Activated CD4-positive, alpha-beta T cell treated with anti-CD3 and anti-CD28 coated beads, Interleukin-2, amount 50 U/mL, for 16 hours (primary cell): Measurements from ENCODE around the gene UBTF.

Experiments used
- DNase-seq: peaks from one replicate; pipeline ENCODE4 v3.0.0-alpha.2; 2020

Gene UBTF, protein sequence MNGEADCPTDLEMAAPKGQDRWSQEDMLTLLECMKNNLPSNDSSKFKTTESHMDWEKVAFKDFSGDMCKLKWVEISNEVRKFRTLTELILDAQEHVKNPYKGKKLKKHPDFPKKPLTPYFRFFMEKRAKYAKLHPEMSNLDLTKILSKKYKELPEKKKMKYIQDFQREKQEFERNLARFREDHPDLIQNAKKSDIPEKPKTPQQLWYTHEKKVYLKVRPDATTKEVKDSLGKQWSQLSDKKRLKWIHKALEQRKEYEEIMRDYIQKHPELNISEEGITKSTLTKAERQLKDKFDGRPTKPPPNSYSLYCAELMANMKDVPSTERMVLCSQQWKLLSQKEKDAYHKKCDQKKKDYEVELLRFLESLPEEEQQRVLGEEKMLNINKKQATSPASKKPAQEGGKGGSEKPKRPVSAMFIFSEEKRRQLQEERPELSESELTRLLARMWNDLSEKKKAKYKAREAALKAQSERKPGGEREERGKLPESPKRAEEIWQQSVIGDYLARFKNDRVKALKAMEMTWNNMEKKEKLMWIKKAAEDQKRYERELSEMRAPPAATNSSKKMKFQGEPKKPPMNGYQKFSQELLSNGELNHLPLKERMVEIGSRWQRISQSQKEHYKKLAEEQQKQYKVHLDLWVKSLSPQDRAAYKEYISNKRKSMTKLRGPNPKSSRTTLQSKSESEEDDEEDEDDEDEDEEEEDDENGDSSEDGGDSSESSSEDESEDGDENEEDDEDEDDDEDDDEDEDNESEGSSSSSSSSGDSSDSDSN

DNA sequence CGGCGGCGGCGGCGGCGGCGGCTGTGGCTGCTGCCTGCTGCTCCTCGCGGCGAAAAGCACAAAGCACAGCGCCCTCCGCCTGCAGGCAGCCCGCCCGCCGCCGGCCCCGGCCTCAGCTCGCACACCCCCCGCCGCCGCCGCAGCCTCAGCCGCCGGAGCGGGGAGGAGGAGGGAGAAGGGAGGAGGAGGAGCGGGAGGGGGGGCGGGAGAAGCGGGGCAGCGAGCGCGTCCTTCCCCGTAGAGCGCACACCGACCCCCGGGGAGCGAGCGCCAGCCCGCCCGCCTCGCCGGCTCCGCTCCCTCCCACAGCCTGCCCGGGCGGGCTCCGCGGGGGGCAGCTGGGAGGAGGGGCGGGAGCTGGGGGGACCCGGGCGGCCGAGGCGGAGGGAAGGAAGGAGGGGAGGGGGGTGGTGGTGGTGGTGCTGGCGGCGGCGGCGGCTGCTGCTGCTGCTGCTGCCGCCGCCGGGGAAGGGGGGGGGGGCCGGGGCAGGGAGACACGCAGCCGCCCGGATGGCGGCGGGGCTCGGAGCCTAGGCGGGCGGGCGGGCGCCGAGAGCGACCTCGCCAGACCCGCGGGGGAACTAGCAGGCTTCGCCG, at the start of gene UBTF:
Gene UBTF (minus strand): TSS at position 60 of the 597 bp plus-strand sequence. CDS start 1,446 bp downstream, outside the sequence.
- peak; percentile 66 for DNase-seq

DNA sequence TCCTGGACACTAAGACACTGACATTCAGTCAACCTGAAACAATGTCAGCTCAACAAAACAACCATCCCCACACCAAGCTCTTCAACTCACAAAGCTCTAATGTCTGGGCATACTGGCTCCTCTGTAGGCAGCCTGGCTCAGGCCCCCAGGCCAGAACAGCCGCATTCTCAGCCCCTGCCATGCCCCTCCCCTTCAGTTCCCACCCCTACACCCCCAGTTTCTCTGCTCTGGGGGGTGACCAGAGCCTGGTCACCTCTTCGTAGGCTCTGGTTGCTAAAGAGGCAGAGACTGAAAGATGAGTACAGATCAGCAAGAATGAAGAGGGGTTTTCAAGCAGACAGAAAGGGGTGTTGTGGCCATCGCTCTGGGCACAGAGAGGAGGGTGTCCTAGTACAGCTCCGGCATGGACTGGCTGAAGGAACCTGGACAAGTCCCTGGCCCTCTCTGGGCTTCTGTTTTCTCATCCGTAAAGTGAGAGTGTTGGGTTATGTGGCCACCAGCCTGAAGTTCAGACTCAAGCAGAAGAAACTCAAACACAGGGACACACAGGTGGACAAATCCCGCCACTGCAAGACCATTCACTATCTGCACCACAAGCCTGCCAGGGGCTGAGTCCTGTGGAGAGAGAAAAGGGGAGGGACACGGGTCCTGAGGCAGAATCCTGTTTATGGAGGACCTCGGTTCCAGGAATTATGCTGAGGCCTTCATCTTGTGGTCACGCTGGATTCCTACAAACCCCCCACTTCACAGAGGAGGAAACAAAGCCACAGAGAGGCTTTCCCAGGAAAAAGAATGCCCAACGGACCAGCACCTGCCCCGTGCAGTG, 49.4 kb upstream of the UBTF start:
- DNase-seq: no peak

DNA sequence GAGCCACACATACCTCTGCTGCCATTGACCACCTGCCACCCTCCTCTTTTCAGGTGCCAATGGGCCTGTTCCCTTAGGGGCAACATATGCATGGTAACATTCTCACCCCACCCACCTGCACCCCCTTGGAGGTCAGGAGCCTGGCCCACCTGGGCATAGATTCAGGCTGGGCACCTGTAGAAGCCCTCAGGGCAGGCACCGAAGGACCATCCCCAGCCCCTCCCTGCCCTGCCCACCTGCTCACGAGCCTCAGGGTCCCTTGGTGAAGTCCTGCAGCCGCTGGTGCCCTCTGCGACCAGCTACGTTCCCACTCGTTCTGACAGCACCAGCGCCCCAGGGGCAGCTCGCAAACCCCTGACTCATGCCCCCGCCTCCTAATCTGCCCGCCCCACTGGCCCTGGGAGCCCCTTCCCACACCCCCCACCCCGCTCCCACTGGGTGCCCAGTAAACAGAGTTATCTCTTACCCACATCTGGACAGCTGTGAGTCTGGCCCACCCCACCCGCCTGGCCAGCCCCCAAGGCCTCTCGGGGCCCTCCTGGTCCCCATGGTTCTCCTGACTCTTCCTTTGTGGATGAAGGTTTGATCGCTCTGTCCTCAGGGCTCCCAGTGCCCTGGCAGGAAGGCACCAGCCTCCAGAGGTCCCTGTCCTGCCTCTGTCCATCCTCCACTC, 48.5 kb upstream of the UBTF start, which contains the start of gene SLC4A1:
Gene SLC4A1 (minus strand): TSS at position 318 of the 673 bp plus-strand sequence. CDS start 5,269 bp downstream, outside the sequence.
- no peak for DNase-seq

DNA sequence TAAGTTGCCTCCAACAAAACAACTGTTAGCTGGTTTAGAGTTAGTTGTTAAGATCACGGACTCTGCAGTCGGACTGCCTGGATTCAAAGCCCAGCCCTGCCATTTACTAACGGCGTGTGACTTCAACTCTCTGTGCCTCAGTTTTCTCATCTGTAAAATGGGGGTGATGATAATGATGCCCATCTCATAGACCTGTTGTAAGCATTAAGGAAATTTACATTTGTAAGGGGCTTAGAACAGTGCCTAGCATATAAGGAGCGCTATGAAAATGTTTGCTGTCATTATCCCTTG, 47.6 kb upstream of the UBTF start:
- DNase-seq: no peak

DNA sequence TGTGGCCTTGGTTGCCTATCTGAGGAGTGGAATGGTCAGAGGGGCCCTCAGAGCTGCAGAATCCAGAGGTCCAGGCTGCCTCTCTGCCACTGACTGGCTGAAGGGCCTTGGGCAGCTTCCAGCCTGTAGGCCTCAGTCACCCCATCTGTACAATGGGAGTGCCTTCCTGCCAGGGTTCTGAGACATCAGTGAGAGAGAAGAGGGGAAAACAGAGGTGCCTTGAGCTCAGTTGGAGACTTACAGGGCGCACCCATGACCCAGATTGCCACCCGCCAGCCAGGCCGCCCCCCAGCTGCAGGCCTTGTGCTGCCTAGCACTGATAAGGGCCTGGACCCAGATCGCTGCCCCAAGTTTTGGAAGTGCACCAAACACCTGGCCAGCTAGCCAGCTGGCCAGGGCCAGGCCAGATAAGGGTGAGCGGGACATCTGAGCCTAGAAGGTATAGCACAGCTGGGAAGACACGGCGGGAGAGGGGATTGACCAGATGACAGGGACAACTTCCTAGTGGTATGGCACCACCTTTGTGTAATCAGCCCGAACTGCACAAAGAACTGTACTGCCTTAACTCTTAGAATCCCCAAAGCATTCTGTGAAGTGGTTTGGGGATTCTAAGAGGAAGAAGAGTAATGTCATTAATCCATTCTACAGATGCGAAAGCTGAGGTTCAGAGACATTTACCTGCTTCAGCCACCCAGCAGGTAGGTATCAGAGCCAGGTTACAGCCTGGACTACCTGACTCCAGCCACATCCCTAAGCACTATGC, 47.1 kb upstream of the UBTF start:
- no peak for DNase-seq

DNA sequence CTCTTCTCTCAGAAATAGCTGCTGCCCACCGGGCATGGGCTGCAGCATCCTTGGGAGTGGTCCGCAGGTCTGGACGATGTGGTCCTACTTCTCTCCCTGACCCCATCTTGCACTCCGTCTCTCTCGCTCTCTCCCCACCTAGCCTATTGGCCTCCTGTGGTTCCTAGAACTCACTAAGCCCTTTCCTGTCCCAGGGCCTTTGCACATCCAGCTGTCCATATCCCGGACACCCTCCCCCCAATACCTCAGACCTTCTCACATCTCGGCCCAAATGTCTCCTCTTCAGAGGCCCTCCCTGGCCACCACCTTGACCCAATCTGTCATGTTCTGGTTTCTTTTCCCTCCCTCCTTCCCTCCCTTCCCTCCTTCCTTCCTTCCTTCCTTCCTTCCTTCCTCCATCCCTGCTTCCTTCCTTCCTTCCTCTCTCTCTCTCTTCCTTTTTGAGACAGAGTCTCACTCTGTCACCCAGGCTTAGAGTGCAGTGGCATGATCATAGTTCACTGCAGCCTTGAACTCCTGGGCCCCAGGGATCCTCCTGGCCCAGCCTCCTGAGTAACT, 43.9 kb upstream of the UBTF start:
- no peak for DNase-seq

DNA sequence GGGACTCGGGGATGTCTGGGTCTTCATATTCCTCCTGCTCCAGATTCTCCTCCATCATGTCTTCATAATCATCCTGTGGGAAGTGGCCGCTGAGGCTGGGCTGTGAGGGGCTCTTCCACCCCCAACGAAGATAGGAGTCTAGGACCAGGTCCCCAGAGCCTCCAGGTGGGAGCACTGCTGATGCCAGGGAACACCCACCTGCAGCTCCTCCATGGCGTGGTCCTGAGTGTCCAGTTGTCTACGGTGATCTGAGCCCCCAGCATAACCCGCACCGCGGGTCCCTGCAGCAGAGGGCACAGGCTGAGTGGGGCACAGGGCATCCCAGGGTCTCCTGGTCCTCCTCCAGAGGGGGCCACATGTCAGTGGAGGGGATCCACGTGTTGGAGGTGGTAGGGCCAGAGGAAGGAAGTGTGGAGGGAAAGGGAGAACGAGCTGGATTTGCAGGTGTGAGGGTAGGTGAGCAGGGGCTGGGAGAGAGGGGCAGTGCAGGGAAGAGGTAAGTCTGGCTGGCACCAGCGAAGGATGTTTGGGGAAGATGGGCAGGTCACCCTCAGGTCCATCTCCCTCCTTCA, 43.3 kb upstream of the UBTF start:
- DNase-seq: no peak

DNA sequence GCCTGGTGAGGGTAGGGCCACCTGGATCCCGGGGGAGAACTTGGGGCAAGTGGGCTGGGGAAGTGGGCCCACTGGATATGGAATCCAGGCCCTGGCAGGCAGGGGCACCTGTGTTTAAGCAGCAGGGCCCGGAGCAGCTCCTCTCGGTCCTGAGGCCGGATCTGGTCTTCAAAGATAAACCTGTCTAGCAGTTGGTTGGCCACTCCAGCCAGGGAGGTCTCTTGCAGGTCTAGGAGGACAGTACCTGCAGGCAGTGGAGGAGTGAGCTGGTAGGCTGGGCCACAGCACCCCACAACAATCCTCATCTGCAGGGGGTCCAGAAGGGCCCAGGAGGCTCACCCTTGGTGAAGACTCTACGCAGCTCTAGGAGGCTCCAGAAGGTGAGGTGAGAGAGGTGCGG, 40.8 kb upstream of the UBTF start:
- DNase-seq: no peak

DNA sequence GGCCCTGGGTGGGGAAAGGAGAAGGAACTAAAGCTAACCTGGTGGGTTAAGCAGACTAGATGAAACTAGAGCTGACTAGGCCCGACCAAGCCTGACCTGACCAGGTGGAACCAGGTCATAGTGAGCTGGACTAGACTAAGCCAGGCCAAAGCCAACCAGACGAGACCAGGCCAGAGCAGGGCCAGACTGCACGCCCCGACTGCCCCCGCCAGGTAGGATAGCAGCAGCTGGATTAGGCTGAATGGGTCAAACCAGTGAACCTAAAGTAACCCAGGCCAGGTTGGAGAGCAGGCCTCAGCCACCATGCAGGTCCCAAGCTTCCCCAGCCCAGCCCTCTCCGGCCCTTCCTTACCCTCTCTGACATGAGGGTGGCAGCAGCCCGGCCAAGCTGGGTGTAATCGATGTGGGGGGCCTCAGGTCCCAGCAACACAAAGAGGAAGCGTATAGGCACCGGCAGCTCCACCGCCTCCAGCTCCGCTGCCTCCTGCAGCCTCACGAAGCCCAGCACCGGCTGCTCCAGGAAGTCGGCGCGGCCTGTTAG, 39.4 kb upstream of the UBTF start:
- no peak for DNase-seq

DNA sequence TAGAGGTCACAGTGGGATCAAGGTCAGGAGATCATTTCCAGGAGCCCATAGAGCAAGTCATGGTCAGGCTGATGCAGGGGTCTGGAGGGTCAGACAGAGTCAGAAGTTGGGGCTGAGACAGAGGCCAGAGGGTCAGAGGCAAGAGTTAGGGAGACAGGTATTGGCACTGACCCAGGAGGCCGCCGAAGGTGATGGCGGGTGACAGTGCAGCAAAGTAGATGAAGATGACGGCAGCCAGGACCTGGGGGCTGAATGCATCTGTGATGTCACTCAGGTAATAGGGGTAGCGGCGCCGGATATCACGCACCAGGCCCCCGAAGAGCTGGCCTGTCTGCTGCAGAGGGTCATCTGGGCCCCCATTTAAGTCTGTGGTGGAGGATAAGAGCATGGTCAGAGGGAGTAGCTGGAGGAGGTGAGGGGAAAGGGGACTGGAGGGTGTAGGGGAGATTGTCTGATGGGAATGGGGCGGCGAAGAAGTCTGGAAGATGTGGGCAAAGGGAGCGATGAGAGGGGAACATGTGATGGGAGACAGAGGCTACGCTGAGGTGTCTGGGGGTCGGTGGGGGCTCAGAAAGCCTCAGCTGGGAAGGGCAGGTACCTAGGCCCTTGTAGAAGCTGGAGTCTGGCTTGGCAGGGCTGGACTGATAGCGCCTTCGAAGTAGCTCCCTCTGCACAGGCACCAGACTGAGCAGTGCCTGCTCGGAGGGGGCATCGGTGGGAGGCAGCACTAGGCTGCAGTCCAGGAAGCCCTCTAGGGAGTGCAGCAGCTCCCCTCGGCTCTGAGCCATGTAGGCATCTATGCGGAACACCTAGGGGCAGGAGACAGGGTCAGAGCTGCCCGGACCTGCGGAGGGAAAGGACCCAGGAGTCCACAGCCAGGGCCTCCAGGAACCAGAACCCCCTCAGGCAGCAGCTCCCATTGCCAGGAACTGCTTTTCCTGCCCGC, 38.6 kb upstream of the UBTF start:
- DNase-seq: no peak

DNA sequence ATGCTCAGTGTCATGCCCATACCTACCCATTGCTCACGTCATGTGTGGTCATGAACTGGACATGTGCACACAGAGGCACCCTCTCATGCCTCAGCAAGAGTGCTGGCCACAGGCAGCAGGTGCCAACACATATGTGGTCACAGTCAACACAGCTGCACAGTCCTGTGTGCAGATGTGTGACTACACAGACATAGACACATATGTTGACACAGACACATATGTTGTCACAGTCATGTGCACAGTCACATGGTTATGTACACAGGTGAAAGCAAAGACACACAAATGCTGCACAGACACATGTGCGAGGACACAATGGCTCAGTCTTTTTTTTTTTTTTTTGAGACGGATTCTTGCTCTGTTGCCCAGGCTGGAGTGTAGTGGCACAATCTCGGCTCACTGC, 37.2 kb upstream of the UBTF start:
- DNase-seq: no peak

DNA sequence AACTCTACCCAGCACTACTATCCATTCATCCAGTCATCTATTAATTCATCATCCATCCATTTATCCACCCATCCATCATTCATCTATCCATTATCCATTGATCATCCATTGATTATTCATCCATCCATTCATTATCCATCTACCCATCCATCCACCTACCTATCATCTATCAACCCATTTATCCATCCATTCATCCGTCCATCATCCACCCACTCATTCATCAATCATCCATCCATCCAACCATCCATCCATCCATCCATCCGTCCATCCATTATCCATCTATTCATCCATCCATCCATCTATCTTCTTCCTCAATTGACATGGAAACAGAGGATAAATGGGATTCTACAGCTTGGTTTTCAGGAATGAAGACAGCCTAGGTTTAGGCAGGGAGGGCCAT, 36.4 kb upstream of the UBTF start:
- no peak for DNase-seq

DNA sequence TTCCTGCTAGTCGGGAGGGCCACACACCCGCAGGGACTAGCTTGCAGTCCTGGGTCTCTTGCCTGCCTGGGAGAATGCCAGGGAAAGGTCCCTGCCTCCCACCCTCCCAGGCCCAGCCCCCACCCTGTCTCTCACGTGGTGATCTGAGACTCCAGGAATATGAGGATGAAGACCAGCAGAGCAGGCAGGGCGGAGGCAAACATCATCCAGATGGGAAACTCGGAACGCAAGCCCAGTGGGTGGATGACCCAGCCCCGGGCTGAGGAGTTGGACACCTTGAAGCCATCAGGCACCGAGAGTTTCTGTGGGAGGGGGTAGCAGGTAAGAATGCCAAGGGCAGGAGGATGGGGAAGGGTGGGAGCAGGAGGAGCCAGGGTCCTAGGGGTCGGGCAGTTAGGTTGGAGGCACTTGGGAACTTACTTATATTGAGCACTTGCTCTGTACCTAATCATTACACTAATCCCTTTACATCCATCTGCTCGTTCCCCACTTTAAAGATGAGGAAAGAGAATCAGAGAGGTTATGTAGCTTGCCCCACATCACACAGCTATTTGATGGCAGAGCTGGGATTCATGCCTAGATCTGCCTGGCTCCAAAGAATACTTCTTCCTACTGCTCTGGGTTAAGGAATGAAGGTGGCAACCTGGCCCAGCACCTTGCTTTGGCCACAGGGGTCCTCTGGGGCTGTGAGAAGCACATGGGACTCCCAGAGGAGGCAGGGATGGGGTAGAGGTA, 35.1 kb upstream of the UBTF start:
- DNase-seq: no peak

DNA sequence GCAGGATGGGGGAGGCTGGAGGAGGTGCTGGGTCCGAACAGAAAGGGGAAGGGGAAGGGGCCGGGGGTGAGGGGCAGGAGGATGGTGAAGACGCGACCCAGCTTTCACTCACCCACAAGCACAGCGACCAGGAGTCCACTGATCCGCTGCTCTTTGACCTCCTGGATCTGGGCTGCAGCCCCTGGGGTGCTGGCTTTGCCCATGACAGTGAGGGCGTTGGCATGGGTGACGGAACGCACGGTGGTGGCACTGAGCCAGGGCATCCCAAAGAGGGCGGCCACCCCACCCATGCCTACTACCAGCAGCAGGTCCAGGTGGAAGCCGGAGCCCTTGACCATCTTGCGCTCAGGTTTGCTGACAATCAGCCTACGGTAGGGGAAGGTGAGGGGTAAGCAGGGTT, 33.5 kb upstream of the UBTF start:
- DNase-seq: no peak

DNA sequence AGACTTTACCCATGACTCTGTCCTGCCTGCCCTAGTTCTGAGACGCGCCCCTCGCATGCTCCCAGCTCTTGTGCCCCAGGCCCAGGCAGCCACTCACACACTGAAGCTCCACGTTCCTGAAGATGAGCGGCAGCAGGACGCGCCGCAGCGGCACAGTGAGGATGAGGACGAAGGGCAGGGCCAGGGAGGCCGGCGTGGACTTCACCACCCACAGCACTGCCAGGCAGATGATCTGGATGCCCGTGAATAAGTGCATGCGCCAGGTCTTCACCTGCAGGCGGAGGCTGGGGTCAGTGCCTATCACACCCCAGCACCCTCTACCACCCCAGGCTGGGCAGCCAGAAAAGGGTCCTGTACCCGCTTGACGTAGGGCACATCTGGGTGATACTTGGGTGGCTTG, 31.6 kb upstream of the UBTF start:
- no peak for DNase-seq

DNA sequence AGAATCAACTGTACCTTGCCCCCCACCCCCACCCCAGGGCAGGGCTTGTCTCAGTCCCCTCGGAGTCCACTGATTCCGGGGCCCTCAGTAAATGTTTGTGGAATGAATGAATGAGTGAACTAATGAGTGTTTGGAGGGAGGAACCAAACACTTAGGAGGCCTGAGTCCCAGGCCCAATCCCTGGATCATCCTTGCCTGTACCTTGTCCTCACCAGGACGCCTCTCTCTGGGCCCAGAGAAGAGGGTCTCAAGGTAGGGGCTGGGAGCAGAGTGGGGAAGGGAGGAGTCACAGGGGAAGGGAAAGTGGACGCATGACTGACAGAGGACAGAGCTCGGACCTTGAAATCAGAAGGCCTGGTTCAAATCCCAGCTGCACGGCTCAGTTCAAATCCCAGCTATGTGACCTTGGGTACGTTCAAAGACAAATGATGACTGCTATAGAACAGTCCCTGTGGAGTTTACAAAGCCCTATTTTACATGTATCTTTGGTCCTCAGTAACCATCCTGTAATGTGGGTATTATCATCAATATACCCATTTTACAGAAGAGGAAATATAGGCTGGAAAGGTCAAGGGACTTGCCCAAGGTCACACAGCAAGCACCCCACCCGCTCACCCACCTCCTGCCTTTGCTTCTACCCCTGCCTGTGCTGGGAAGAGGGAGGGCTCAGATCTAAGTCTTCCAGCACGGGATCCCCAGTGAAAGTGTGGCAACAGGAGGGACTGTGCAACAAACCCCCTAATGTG, 30.2 kb upstream of the UBTF start:
- DNase-seq: no peak

DNA sequence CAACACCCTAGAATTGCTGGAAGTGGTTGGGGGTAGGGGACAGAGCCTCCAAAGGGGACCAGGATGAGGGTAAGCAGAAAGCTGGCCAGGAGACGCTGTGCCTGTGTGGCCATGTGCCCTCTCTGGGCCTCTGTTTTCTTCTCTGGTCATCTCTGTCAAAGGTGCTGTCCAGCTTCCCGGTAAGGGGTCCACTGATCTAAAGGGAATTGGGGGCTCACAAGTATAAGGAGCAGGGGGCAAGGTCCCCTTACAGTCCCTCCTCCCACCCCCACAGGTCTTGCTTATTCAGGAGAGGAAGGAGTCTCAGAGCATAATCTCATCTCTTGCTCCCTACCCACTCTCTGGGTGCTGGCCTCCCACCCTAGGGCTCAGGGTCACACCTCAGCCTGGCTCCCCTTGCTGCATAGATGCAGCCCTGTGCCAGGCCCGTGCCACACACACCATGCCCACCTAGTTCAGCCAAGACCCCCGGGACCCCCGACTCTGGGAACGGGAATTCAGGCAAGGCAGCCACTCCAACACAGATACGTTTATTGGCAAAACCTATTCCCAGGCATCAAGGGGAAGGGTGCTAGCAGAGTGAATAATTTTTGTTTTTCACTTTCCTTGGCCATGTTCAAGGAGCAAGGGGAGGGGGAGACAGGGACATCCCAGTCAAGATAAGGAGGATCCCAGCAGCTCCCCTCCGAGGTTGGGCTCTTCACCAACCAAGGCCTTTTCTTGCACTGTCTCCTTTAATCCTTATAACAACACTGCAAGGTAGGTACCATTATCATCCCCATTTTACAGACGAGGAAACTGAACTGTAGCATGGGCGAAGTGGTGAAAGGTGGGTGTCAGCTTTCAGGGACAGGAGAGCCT, 28.6 kb upstream of the UBTF start:
- DNase-seq: no peak
